Mucosa of descending colon (tissue), 3 donors: ENCODE measurements around the gene POLA1. TPM values are rescaled to one million over a fixed set of nuclear protein-coding genes. Genes with fewer than 3 reads are reported as not detected.

Experiments
- ATAC-seq: fragments of 200-7000 bp; cut with Tn5 transposase; one replicate; pipeline ENCODE4 v1.9.1; 2020; ENCODE audit warnings: mild to moderate bottlenecking, moderate library complexity
- DNase-seq, 3 donors: peaks; one replicate each; pipeline ENCODE4 v3.0.0-alpha.2; 2020
- H3K36me3 ChIP-seq: fragments of 200-600 bp; one replicate; pipeline ENCODE4 v1.8.0; 2021; ENCODE audit warnings: low read depth, mild to moderate bottlenecking
- H3K4me1 ChIP-seq: fragments of 200-600 bp; one replicate; pipeline ENCODE4 v1.8.0; 2021; ENCODE audit warnings: low read depth, mild to moderate bottlenecking
- H3K4me3 ChIP-seq: fragments of 200-600 bp; one replicate; pipeline ENCODE4 v1.8.0; 2021; ENCODE audit warnings: mild to moderate bottlenecking
- H3K9me3 ChIP-seq: fragments of 200-600 bp; one replicate; pipeline ENCODE4 v1.8.0; 2021; ENCODE audit warnings: mild to moderate bottlenecking
- CTCF ChIP-seq: fragments of 200-600 bp; IDR thresholded peaks from one replicate; pipeline ENCODE4 v1.8.0; 2022; ENCODE audit warnings: antibody characterized with exemption, mild to moderate bottlenecking
- intact Hi-C, 2 donors: fragments of 100-400 bp; cut with DNase I in 1 of 2; cut with micrococcal nuclease in 1 of 2; formaldehyde crosslinking; loops; one replicate each; pipeline versions ENCODE4 v1.11.0 to v1.11.1; 2022; cut with DNase I, micrococcal nuclease
- total RNA-seq, 3 donors: library from RNA; stranded (reverse); fragmentation: NEBNext Ultra II Directional in 2 of 3; extraction: Animal tissue kit (Norgen Biotek cat#: 25700) in 2 of 3; gene quantifications; one replicate each; pipeline versions ENCODE4 v1.2.1 to v1.2.4, GENCODE V29; 2021 to 2023
- donor health status: DM: no; HTN: no; CAD: no; lungs with moderate emphysema.
- donor health status: DM: no; HTN: no; CAD: no.
- donor health status: DM: no; HTN: yes; CAD: no.

POLA1 gene
- total RNA-seq, 3 donors from 2014 or later, result 11.5 to 14.4 (median 12.5) TPM

GRCh38 chrX:24996096-24996709 is 302.5 kb downstream of the POLA1 start:
- no peak for TF ChIP-seq CTCF
- no peaks in the 10 kb centered on the region for H3K9me3 ChIP-seq
- no peaks in the 10 kb centered on the region for H3K36me3 ChIP-seq
- intact Hi-C loops, result no loop called here
- H3K4me1 ChIP-seq, result no peaks in the 10 kb centered on the region
- ATAC-seq, result peak; percentile 55
- H3K4me3 ChIP-seq, result no peak overlapping the region
- no peak for DNase-seq

GRCh38 chrX:24999511-24999910 is 305.8 kb downstream of the POLA1 start:
- H3K36me3 ChIP-seq, result no peaks in the 10 kb centered on the region
- intact Hi-C loops, result no loop called here
- DNase-seq (no peak), ATAC-seq (no peak)
- no peaks in the 10 kb centered on the region for H3K9me3 ChIP-seq
- no peaks in the 10 kb centered on the region for H3K4me1 ChIP-seq
- no peak for TF ChIP-seq CTCF
- no peak overlapping the region for H3K4me3 ChIP-seq

DNA sequence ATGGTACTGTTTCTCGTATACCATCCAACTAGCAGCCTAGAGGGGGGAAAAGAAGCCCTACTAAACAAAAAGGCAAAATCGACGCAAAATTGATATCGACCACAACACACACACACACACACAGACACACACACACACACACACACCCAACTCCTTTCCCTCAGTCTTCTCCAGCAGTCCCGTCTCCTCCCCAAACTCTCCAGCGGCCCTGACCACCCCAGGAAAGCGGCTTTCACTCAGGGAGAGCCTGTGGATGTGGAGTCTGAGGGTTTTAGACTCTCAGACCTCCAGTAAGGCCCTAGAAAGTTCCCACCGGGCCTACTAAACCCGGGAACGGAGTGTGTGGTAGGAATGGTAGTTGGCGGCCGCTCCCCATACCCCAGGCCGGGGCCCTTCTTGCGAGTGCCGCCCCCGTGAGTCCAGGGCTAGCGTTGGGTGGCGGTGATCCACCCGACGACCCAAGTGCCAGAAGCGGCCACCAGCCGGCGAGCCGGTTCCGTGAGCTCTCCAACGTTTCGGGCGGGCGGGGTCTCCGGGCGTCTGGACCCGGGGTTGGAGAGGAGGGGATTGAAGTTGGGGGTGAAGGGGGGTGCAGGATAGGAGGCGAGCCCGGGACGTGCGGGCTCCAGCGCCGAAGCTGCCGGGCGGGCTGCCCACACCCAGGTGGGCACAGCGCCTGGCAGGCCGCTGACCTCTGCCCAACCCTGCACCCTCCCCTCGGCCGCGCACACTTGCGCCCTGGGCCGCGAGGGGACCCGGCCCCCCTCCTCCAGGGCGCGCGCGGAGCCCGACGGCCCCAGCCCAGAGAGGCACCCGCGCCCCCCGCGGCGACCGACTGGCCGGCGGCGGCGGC is 308.3 kb downstream of the POLA1 start:
- TF ChIP-seq CTCF, result no peak
- intact Hi-C loops, result no loop called here
- H3K4me3 ChIP-seq, result no peak overlapping the region
- peaks cover 3% of the 10 kb centered on the region for H3K4me1 ChIP-seq
- no peaks in the 10 kb centered on the region for H3K9me3 ChIP-seq
- ATAC-seq (no peak), DNase-seq (no peak)
- no peaks in the 10 kb centered on the region for H3K36me3 ChIP-seq

DNA sequence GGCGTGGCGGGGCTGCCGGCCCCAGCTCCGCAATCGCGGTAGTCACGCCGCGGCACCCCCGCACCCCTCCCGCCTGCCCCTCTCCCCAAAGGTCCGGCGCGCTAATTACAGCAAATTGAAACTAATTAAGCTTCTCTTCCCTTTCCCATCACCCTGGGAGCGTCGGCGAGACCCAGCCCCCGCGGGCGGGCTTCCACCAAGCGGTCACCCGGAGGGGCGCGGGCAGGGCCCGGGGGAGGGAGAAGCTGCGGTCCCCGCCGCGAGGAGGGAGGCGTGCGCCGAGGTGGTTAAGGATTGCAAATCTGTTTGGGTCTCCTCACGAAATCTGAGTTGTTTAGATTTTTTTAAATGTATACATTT is 308.9 kb downstream of the POLA1 start:
- intact Hi-C loops, result no loop called here
- Histone ChIP-seq H3K9me3 (no peaks in the 10 kb centered on the region), H3K4me3 (no peak overlapping the region), H3K36me3 (no peaks in the 10 kb centered on the region), H3K4me1 (peaks cover 3% of the 10 kb centered on the region)
- DNase-seq (no peak), ATAC-seq (no peak)
- no peak for TF ChIP-seq CTCF

DNA sequence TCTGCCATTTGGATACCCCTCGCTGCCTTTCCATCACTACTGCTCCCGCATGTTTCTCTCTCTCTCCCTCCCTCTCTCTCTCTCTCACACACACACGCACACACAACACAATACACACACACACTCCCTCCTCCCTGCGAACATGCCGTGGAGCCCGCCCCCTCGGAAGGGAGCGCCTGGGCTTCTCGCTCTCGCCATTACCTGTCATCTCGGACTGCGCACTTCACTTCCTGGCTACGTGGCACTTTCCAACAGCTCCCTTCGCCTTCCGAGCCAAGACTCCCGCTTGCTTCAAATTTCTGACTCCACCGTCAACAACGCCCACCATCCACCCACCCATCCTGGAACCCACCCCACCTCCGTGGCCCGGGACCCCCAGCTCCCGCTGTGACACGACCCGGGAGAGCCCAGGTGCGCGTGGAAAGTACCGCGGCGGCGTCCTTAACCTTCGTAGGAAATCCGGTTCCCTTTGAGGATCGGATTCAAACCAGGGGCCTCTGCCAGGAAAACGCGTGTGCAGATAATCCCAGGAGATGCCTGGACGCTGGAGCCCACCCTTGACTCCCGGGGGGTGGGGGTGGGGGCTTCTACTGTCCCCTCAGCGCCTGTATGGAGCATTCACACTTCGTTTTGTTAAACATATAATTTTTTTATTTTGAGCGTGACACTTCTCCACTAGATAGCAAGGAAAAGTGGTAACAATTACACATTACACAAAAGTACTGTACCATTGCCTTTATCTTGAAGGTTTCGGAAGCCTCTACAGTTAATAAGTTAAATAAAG is 309.5 kb downstream of the POLA1 start:
- intact Hi-C loops, result no loop called here
- DNase-seq (peak in 1 of 3 donors; percentile 43), ATAC-seq (peak; percentile 71)

More for the DNA sequence above, 309.5 kb downstream of the POLA1 start:
- TF ChIP-seq CTCF, result no peak
- Histone ChIP-seq H3K4me3 (no peak overlapping the region), H3K4me1 (peaks cover 3% of the 10 kb centered on the region), H3K36me3 (no peaks in the 10 kb centered on the region), H3K9me3 (no peaks in the 10 kb centered on the region)
